IPS-NIHi7 (cell line): ENCODE results near the gene NFYB.
"Not testable (repeated sequence)": the region's sequence is repeated elsewhere in the genome, so short reads cannot be mapped to it uniquely, and the experiment has no call there.

Experiments
- DNase-seq: peaks from one replicate; pipeline ENCODE4 v3.0.0; 2012; ENCODE audit warnings: mixed read lengths; ENCODE audit errors: extremely low spot score

NFYB gene

DNA sequence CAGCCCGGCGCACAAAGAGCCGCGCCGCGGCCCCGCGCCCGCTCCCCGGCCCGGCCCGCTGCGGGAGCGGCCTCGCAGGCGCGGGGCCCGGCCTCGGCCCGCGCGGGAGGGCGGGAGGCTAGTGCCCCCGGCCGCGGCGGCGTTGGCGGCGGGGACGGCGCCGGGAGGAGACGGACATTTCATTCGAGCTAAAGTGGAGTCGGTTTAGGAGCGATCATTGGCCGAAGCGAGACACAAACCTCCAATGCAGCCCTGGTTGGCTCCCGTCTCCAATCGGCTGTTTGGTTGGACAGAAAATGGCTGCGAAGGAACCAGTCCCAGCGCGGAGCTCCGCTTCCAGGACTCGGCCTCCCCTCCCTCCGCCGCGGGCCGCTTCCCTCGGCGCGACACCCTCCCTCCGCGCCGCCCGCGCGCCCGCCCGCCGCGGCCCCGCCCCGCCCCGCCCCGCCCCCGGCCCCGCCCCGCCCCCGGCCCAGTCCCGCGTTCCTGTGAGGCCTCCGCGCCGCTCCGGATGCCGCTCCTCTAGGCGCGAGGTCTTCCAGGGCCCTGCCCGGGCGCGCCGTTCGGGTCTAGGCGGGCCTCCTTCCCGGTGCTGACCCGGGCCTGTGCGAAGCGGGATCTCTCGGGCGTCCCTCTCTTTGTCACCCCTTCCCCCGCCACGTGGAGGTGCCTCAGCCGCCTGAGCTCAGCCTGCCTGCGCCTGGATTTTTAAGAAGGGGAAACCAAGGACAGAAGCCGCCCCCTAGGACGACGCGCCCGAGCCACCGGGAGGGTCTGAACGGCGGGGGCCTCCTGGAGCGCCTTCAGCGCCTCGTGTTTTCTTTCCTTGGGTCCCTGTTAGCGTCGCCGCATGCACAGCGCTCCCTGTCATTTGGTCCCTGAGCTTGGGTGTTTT, at the start of gene NFYB:
Gene NFYB (minus strand): TSS at position 309 of the 895 bp plus-strand sequence. CDS start 2,757 bp downstream, outside the sequence.
- peak; percentile 97 for DNase-seq

DNA sequence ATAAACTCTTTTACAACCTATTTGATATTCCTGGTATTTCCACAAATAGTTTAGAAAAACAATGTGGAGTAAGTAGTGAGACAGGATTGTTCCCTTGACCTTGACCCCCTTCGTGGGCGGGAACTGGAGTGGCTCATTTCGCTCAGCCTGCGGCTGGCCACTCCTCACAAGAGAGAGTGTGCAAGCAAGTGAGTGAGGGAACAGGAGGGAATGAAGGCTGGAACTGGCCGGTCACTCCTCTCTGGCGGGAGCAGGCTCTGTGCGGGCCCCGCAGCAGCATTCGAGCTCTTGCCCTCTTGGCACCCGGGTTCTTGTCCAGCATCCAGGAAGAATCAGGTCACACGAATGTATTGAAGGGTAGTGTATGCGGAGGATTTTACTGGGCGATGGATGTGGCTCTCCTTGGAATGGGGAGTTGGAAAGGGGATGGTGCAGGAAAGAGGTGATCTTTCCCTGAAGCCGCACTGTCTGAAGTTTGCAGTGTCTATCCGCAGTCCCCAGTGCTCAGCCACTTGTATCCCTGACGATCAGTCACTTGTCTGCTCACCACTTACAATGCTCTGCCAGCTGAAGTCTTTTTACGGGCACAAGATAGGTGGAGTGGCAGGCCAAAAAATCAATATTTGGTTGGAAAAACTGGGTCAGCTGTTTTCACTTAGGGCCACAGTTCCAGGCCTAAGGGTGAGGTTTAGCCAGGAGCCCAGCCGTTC, 49.6 kb upstream of the NFYB start:
- DNase-seq, result no peak

DNA sequence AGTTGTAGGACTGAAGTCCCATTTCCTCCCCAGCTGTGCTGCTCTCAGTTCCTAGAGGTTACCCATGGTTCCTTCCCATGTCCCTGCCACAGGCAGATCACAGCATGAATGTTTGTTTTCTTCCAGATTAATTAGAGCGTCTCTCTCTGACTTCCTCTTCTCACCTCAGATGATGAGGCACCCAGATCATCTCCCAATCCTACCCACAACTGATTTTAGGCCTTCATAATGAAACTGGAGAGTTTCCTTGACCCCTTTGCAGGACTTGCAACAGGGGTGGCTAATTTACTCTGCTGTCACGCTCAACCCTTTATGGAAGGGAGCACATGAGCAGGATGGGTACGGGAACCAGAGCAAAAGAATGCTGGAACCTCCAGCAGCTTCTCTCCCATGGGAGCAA, 45.4 kb upstream of the NFYB start:
- no peak for DNase-seq

DNA sequence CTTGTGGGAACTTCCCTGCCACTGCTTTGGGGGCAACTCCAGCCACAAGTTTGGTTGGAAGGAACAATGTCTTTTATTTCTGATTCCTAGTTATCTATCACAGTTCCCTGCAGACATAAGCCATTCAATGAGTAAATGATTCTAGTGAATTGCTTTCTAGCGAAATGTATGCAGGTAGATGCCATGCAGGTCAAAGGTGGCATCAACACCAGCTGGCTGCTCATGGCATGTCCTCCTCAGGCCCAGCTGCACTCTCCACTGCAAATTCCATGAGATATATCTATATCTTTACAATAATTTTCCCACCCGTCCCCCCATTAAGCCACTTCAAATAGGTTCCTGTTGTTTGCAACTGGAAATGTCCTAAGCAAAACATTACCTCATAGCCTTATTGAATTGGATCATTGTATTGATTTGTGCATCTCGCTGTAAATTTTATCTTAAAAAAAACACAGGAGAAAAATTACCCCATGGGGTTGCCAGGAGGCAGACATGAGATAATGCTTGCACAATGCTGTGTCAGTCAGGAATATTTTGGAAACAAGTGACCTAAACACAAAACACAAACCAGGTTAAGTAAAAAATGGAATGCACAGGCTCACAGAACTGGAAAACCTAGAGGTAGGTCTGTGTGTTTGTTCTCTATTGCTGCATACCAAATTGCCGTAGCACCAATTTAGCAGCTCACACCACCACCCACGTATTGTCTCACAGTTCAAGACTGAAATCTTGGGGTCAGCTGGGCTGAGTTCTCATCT, 44.8 kb upstream of the NFYB start:
- DNase-seq, result no peak

DNA sequence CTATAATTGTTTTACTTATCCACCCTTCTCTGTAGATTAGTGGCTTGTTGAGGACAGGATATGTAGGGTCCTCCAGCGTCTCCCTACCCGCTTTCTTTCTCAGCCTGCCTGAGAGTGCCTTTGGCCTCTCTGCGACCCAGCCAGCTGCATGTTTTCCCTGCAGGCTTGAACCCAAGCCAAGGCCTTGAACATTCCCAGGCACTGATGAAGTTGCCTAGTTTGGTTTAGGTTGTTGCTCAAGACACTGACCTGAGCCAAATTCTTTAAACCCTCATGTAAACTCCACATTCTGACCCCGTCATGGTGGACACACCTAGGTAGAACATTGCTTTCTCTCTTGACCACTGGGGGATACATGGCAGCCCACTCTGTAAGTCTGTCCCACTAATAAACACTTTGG, 44.1 kb upstream of the NFYB start:
- DNase-seq, result no peak

DNA sequence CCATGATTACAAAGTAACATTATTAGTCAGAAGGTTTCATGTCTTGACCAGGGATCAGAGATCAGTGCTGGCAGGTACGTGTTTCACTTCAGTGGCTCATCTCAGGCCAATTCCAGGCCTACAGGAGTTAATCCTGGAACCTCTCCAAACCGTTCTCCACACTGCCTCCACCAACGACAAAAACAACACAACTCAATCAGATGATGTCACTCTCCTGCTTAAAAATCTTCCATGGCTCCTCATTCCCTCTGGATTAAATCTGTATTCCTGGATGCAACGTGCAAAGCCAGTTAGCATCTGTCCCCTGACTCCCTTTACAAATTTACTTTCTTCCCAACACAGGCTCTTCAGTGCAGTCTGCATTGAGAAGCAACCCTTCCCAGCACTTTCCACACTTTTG, 43.3 kb upstream of the NFYB start:
- no peak for DNase-seq

DNA sequence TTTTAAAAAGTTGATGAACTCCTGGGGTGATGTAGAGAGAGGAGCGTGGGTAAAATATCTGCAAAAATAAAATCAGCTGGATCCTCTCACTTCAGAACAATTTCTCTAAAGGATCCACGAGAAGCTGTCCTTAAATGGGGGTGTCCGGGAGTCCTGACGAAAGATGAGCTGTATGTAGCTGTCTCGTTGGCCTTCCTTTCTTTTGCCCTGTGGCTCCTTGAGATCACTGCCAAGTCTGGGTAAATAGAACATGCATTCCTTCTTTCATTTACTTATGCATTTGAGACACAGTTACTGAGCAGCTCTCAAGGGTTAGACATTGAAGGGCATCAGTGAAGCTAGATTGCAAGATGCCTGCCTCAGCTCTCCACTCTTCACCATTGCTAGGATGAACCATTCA, 42.4 kb upstream of the NFYB start:
- no peak for DNase-seq

DNA sequence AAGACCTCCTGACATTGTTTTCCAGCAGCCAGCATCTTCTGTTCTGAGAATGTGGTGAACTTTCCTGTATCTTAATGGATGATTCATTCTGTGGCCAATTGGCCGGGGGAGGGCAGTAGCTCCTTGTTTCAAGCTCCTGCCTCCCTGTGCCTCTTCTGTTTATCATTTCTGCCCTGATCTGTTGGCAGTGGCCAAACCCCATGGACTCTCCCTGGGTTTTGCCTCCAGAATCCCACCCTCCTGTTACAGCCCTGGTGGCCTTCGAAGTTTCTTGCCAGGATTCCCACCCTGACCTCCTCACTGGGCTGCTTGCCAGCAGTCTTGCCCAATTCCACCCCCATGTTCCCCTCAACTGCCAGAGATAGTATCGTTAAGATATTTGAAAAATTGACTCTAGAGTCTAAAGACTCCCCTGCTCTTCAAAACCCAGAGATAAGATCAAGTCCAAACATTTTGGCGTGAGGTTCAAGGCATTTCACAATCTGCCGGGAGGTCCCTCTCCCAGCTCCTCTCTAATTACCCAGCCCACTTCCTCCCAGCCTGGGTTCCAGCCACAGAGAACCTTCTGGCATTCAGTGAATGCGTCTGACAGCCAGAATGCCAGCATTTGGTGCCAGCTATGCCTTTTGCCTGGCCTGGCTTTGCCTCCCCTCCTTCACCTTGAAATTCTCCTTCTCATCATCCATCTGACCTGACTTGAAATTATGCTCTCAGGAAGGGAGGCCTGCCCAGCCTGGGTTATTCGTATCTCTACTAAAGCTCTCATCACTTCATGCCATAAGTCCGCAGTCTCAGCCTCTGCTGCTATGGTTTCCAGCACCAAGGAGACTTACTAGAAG, 39.9 kb upstream of the NFYB start:
- peak; percentile 32 for DNase-seq

DNA sequence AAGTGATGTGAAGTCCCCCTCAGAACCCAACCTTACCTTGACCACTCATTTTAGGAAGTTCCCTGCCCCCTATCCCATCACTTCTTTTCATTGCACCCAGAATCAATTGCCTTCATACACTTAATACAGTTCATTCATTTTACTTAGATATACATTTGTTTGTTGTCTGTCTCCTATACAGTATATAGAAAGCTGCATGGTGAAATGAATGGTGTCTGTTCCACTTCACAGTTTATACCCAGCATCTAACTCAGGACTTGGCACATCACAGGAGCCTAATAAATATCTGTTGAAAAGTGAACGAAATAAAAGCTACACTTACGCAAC, 39.3 kb upstream of the NFYB start:
- DNase-seq, result no peak

DNA sequence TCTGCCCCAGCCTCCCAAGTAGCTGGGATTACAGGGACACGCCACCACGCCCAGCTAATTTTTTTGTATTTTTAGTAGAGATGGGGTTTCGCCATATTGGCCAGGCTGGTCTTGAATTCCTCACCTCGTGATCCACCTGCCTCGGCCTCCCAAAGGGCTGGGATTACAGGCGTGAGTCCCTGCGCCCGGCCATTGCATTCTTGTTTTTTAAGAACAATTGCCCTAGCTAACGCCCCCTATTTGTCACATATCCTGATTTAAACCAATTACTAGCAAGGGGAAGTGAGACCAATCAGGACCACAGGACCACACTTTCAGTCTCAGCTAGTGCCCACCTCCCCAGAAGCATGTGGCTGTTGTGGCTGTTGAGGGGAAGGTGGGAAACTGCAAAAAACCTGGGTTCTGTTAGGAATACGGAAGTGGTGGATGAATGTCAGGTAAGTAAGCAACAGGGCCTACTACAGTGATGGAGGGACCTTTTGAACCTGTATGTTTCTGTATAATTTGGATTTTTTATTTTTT, 37.8 kb upstream of the NFYB start:
- no peak for DNase-seq

DNA sequence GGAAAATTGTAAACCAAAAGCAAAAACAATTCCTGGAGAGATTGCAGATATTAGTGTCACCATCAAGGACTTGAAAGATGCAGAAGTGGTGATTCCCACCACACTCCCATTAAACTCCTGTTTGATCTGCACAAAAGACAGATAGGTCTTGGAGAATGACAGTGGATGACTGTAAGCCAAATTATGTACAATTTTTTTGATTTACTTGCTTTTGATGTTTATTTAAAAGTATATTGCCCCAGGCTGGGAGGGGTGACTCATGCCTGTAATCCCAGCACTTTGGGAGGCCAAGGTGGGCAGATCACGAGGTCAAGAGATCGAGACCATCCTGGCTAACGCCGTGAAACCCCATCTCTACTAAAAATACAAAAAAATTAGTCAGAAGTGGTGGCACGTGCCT, 35.8 kb upstream of the NFYB start:
- not testable (repeated sequence) for DNase-seq

DNA sequence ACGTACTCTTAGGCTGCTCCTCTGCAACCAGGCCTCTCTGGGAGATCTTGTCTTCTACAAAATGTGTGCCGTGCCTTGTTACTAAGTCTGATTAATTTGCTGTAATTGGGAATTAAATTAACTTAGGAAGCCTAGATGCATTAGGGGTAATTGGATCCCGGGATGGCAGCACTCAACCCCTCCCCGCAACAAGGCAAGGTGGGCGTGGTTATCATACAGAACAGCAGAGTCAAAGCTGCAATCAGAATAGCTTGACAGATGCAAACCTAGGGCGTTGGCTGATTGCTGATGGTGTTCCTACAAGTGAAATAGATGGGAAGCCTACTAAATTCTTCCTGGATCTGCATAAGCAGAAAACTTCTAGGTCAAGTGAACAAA, 34.5 kb upstream of the NFYB start:
- no peak for DNase-seq

DNA sequence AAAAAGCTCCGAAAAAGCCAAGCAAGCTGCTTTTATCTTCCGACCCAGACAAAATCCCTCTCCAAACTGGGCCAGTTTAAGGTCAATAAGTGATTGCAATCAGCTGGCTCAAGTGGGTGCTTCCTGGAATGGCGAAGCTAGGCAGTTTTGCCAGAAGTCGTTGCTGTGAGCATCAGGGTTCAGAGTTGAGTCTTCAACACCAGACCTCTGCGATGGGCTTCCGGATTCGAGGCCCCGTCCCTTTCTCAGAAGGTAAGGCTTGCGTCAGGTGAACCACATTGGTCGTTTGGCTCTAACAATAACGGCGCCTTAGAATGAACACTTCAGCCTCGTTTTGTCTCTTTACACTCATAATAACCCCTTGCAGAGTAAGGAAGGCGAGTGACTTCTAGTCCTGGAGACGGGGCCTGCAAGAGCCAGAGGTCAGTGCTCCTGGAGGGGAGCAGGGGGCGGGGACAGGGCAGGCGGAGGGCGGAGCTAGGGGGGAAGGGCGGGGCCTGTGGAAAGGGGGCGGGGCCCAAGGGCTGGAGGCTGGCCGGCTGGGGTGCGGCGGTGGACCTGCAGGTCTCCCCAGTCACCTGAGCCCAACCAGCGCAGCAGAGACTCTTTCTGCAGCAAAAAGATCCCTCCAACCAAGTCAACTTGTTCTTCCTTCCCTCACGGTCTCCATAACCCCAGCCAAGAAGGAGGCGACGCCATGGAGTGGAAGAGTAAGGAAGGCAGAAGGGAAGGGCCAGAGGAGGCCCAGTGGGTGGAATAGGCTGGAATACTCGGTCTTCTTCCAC, 34.0 kb upstream of the NFYB start:
- peak; percentile 83 for DNase-seq

DNA sequence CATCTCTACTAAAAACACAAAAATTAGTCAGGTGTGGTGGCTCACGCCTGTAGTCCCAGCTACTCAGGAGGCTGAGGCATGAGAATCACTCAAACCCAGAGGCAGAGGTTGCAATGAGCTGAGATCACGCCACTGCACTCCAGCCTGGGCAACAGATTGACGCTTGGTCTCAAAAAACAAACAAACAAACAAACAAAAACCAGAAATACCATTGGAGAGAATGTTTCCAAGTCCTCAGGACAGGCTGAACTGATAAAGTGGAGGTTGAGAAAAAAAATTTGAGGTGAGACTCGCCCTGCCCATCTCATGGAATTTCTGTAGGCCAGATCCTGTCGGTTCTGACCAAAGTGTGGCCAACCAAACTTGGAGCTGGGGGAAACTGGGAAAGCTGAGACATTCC, 30.6 kb upstream of the NFYB start:
- no peak for DNase-seq

DNA sequence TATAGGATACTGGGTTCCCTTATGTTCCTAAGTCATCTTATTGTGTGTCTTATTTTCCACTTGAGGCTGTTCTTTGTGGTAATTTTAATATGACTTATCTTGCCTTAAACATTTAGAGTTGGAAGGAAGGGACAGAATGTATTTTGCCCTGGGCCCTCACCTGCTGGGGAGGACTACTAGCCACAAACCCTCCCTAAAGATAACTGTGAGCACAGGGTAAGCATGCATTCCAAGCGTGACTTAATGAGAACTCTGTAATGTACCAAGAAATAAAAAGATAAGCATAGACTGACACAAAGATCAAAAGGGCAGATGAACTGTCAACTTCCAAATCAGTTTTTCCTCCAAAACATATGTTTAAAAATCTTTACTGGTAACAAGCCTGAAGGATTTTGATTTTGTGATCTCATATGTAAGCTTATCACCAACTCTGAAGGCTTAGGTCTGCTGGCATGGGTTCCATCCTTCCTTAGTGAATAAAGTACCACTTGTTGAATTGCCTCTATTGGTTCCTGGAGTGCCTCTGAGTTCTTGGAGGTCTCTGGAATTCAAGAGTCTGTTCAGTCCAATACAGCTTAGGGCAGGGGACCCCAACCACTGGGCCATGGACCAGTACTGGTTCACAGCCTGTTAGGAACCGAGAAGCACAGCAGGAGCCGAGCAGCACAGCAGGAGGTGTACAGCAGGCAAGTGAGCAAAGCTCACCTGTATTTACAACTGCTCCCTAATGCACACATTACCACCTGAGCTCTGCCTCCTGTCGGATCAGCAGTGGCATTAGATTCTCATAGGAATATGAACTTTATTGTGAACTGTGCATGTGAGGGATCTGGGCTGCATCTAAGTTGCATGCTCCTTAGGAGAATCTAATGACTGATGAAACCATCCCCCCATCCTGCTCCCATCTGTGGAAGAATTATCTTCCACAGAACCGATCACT, 29.8 kb upstream of the NFYB start:
- DNase-seq, result no peak

DNA sequence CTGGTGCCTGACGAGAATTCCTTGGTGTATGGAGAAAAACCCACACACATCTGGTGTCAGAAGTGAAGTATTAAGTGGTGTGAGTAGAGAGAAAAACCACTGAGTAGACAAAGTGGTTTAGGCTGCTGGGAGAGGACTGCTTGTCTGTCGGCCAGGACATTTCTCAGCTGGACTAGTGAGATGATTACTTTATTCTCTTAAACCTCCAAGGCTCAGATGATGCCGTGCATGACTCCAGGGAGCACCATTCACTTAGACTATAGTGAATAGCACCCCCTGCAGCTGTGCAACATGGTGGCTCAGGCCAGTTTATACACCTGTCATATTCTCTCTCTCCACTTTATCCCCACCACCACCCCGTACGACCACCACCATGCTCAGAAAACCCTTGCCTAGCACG, 28.5 kb upstream of the NFYB start:
- no peak for DNase-seq

DNA sequence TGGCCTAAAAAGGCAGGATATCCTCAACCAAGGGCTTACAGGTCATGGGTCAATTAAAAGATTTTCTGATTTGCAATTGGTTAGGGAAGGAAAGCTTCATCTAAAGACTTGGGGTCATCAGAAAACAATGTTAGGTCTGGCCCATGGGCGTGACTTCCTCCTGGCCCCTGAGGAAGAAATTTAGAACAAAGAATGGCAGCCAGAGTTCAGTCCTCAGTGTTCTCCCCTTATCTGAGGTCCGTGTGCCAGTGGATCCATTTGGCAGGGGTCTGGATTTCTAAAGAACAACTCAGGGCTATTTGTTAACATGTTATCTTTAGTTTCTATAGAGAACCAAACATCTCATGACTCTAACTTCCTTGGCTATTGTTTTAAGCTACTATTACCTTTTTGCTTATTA, 27.8 kb upstream of the NFYB start:
- DNase-seq, result no peak

DNA sequence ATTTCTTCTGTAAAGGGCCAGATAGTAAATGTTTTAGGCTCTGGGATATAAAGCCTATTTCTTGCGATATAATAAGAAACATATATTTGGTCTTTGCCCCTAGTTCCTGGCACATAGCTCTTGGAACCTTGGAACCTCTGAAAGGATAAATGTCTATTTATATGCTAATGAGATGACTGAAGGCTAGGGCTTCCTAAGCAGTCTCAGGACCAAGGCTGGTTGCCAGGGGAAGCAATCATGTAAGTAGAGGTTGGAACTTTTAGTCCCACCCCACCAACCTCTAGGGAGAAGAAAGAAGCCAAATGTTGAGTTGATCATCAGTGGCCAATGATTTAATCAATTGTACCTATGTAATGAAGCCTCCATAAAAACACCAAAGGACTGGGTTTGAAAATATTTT, 26.6 kb upstream of the NFYB start:
- DNase-seq, result no peak

DNA sequence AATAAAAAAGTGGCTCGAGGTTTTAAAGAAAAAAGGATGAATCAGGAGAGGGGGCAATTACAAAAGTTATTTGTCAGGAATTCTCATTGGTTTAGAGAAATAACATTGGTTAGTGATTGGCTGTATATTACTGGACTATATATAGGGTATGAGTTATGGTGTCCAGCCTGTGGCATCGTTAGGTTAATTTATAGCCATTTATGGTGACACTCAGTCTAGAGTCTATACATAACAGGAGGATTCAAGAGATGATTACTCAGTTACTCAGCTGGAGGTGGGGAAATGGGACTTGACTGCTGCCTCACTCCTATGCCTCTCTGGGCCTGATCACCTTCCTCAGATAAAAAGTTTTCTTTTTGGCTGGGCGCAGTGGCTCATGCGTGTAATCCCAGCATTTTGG, 25.6 kb upstream of the NFYB start:
- DNase-seq, result no peak

DNA sequence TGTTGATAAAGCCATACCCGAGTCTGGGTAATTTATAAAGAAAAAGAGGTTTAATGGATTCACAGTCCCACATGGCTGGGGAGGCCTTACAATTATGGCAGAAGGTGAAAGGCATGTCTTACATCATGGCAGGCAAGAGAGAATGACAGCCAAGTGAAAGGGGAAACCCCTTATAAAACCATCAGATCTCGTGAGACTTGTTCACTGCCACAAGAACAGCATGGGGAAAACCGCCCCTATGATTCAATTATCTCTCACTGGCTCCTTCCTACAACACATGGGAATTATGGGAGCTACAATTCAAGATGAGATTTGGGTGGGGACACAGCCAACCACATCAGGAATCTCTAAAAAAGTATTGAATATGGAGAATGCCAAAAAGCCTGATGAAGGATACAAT, 25.0 kb upstream of the NFYB start:
- not testable (repeated sequence) for DNase-seq
